ENCODE data around the gene FARP1. TPM values are rescaled to one million over a fixed set of nuclear protein-coding genes. Genes with fewer than 3 reads are reported as not detected.

FARP1 gene
- total and polyA plus RNA-seq, 10 of the 15 experiments (the other 5 are each of a cell fraction or from before 2014, with no cell fraction given), result 0.17 to 6.9 (median 0.68) TPM

DNA sequence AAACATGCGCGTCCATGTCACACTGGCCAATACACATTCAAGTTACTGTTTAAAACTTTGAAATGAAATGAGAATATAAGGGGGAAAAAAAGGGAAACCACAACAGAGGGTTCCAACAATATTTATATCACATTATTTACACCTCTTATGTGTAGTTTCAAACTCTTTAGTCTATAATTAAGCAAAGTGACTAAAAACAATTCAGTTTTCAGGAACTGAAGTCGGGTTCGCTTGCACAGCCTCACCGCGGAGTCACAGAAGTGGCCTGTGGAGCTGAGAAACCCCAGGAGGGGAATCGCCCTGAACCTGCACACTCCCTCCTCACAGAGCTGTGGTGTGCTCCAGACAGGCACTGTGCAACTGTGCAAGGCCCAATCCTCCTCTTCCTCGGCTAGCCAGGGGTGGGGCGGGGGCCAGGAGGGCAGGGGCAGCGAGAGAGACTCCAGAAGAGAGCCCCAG is 358.1 kb downstream of the FARP1 start (continued):
- TF ChIP-seq, protein P1, sequence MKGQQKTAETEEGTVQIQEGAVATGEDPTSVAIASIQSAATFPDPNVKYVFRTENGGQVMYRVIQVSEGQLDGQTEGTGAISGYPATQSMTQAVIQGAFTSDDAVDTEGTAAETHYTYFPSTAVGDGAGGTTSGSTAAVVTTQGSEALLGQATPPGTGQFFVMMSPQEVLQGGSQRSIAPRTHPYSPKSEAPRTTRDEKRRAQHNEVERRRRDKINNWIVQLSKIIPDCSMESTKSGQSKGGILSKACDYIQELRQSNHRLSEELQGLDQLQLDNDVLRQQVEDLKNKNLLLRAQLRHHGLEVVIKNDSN (IDR thresholded peaks at IDR 0.05; ENCODE audit: borderline replicate concordance, extremely low read length, insufficient read depth, low read depth, low read length), result no peak
- TF ChIP-seq, protein P2, sequence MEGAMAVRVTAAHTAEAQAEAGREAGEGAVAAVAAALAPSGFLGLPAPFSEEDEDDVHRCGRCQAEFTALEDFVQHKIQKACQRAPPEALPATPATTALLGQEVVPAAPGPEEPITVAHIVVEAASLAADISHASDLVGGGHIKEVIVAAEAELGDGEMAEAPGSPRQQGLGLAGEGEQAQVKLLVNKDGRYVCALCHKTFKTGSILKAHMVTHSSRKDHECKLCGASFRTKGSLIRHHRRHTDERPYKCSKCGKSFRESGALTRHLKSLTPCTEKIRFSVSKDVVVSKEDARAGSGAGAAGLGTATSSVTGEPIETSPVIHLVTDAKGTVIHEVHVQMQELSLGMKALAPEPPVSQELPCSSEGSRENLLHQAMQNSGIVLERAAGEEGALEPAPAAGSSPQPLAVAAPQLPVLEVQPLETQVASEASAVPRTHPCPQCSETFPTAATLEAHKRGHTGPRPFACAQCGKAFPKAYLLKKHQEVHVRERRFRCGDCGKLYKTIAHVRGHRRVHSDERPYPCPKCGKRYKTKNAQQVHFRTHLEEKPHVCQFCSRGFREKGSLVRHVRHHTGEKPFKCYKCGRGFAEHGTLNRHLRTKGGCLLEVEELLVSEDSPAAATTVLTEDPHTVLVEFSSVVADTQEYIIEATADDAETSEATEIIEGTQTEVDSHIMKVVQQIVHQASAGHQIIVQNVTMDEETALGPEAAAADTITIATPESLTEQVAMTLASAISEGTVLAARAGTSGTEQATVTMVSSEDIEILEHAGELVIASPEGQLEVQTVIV (IDR thresholded peaks at IDR 0.05; ENCODE audit: borderline replicate concordance, partially characterized antibody), result no peak
- TF ChIP-seq, protein P3, sequence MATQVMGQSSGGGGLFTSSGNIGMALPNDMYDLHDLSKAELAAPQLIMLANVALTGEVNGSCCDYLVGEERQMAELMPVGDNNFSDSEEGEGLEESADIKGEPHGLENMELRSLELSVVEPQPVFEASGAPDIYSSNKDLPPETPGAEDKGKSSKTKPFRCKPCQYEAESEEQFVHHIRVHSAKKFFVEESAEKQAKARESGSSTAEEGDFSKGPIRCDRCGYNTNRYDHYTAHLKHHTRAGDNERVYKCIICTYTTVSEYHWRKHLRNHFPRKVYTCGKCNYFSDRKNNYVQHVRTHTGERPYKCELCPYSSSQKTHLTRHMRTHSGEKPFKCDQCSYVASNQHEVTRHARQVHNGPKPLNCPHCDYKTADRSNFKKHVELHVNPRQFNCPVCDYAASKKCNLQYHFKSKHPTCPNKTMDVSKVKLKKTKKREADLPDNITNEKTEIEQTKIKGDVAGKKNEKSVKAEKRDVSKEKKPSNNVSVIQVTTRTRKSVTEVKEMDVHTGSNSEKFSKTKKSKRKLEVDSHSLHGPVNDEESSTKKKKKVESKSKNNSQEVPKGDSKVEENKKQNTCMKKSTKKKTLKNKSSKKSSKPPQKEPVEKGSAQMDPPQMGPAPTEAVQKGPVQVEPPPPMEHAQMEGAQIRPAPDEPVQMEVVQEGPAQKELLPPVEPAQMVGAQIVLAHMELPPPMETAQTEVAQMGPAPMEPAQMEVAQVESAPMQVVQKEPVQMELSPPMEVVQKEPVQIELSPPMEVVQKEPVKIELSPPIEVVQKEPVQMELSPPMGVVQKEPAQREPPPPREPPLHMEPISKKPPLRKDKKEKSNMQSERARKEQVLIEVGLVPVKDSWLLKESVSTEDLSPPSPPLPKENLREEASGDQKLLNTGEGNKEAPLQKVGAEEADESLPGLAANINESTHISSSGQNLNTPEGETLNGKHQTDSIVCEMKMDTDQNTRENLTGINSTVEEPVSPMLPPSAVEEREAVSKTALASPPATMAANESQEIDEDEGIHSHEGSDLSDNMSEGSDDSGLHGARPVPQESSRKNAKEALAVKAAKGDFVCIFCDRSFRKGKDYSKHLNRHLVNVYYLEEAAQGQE (IDR thresholded peaks at IDR 0.05; ENCODE audit: low read depth, low read length), result no peak
- TF ChIP-seq CREM (IDR thresholded peaks at IDR 0.05; ENCODE audit: low read depth) (peak; percentile 79), BCL11A (IDR thresholded peaks at IDR 0.05; ENCODE audit: low read depth, low read length) (peak; percentile 94), ESRRA (IDR thresholded peaks at IDR 0.05; ENCODE audit: low read length) (no peak), NR2C1 (IDR thresholded peaks at IDR 0.05) (no peak), ZSCAN29 (IDR thresholded peaks at IDR 0.05) (peak; percentile 83), CHD1 (IDR thresholded peaks at IDR 0.05; ENCODE audit: low read depth, low read length) (no peak), FOS (IDR thresholded peaks at IDR 0.05; ENCODE audit: borderline replicate concordance, extremely low read depth, insufficient read length) (no peak), FOXM1 (IDR thresholded peaks at IDR 0.05; ENCODE audit: low read depth, low read length) (peak; percentile 97), SMAD5 (IDR thresholded peaks at IDR 0.05; ENCODE audit: low read depth) (no peak), POLR2AphosphoS5 (IDR thresholded peaks at IDR 0.05; ENCODE audit: low read length) (no peak), YY1 (IDR thresholded peaks at IDR 0.05; ENCODE audit: low read depth, low read length) (no peak)
- TF ChIP-seq, protein P4, sequence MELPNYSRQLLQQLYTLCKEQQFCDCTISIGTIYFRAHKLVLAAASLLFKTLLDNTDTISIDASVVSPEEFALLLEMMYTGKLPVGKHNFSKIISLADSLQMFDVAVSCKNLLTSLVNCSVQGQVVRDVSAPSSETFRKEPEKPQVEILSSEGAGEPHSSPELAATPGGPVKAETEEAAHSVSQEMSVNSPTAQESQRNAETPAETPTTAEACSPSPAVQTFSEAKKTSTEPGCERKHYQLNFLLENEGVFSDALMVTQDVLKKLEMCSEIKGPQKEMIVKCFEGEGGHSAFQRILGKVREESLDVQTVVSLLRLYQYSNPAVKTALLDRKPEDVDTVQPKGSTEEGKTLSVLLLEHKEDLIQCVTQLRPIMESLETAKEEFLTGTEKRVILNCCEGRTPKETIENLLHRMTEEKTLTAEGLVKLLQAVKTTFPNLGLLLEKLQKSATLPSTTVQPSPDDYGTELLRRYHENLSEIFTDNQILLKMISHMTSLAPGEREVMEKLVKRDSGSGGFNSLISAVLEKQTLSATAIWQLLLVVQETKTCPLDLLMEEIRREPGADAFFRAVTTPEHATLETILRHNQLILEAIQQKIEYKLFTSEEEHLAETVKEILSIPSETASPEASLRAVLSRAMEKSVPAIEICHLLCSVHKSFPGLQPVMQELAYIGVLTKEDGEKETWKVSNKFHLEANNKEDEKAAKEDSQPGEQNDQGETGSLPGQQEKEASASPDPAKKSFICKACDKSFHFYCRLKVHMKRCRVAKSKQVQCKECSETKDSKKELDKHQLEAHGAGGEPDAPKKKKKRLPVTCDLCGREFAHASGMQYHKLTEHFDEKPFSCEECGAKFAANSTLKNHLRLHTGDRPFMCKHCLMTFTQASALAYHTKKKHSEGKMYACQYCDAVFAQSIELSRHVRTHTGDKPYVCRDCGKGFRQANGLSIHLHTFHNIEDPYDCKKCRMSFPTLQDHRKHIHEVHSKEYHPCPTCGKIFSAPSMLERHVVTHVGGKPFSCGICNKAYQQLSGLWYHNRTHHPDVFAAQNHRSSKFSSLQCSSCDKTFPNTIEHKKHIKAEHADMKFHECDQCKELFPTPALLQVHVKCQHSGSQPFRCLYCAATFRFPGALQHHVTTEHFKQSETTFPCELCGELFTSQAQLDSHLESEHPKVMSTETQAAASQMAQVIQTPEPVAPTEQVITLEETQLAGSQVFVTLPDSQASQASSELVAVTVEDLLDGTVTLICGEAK (IDR thresholded peaks at IDR 0.05; ENCODE audit: borderline replicate concordance), result no peak; the same call in 1 of the 2 replicates
- TF ChIP-seq, protein P5, sequence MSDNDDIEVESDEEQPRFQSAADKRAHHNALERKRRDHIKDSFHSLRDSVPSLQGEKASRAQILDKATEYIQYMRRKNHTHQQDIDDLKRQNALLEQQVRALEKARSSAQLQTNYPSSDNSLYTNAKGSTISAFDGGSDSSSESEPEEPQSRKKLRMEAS (IDR thresholded peaks at IDR 0.05; ENCODE audit: low read depth, low read length), result no peak; the same call in 1 of the 2 replicates
- TF ChIP-seq, protein P6, sequence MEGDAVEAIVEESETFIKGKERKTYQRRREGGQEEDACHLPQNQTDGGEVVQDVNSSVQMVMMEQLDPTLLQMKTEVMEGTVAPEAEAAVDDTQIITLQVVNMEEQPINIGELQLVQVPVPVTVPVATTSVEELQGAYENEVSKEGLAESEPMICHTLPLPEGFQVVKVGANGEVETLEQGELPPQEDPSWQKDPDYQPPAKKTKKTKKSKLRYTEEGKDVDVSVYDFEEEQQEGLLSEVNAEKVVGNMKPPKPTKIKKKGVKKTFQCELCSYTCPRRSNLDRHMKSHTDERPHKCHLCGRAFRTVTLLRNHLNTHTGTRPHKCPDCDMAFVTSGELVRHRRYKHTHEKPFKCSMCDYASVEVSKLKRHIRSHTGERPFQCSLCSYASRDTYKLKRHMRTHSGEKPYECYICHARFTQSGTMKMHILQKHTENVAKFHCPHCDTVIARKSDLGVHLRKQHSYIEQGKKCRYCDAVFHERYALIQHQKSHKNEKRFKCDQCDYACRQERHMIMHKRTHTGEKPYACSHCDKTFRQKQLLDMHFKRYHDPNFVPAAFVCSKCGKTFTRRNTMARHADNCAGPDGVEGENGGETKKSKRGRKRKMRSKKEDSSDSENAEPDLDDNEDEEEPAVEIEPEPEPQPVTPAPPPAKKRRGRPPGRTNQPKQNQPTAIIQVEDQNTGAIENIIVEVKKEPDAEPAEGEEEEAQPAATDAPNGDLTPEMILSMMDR (IDR thresholded peaks at IDR 0.05 in 2 of 3, conservative IDR thresholded peaks at IDR 0.05 in 1 of 3; ENCODE audit: control insufficient read depth in 2 of 3, extremely low read depth in 1 of 3, insufficient read depth in 1 of 3, low read depth in 3 of 3, low read length in 3 of 3), result no peak
